ENCODE measurements around the gene DPP6. TPM values are rescaled to one million over a fixed set of nuclear protein-coding genes. Genes with fewer than 3 reads are reported as not detected.

The DPP6 gene
- total and polyA plus RNA-seq, 2 of the 8 experiments (the other 6 are each of a cell fraction or from before 2014, with no cell fraction given): 4.7 to 6.8 TPM

GRCh38 chr7:154347700-154348266 lies 295.6 kb downstream of the DPP6 start:
- no peaks in the 10 kb centered on the region for H3K36me3 ChIP-seq (ENCODE audit: control insufficient read depth in 2 of 4, insufficient read depth in 4 of 4, low read length in 3 of 4)
- H3K4me1 ChIP-seq (replicated peaks in 1 of 4; ENCODE audit: control insufficient read depth in 3 of 4, insufficient read depth in 4 of 4, low read length in 3 of 4): no peaks in the 10 kb centered on the region
- no peak overlapping the region for H3K14ac ChIP-seq (ENCODE audit: insufficient read length)
- no peak overlapping the region for H2BK20ac ChIP-seq (ENCODE audit: low read length)
- no peak overlapping the region for H3K56ac ChIP-seq (replicated peaks; ENCODE audit: insufficient read length, low read depth, low read length)
- ChIA-PET CTCF (ENCODE audit: partially characterized antibody) (interaction anchor here (1.2 kb wide), 1 partner anchor 60 kb away, joined by 3 read pairs; no protein-coding TSS in a partner anchor), POLR2A (ENCODE audit: partially characterized antibody) (no interaction called here)
- H2BK5ac ChIP-seq (ENCODE audit: low read depth, low read length): no peak overlapping the region
- H2BK120ac ChIP-seq (replicated peaks; ENCODE audit: low read depth, low read length): no peak overlapping the region
- no peaks in the 10 kb centered on the region for H3K79me2 ChIP-seq (ENCODE audit: control insufficient read depth in 1 of 2, insufficient read depth in 2 of 2, low read length in 2 of 2)
- no peaks in the 10 kb centered on the region for H3K9me3 ChIP-seq (ENCODE audit: insufficient read depth in 2 of 2, low read depth in 1 of 2, low read length in 1 of 2)
- H3K4me2 ChIP-seq (ENCODE audit: insufficient read depth in 1 of 2, low read depth in 2 of 2, low read length in 2 of 2): no peak overlapping the region
- H2BK15ac ChIP-seq (ENCODE audit: low read length): no peak overlapping the region
- no peak overlapping the region for H2AK5ac ChIP-seq (ENCODE audit: low read depth, low read length)
- no peak overlapping the region for H3K23ac ChIP-seq (ENCODE audit: insufficient read length)
- H2BK12ac ChIP-seq (ENCODE audit: low read depth, low read length): no peak overlapping the region
- no peaks in the 10 kb centered on the region for H4K20me1 ChIP-seq (replicated peaks in 1 of 2; ENCODE audit: control insufficient read depth in 1 of 2, insufficient read depth in 2 of 2, low read length in 2 of 2)
- H3K4me3 ChIP-seq (ENCODE audit: extremely low read depth in 1 of 4, insufficient read depth in 2 of 4, low read depth in 3 of 4, low read length in 4 of 4): no peak overlapping the region
- no peaks in the 10 kb centered on the region for H3K79me1 ChIP-seq (ENCODE audit: low read depth, low read length)
- H4K5ac ChIP-seq (ENCODE audit: insufficient read length, low read depth, low read length): no peak overlapping the region
- H3K27me3 ChIP-seq (replicated peaks in 1 of 4; ENCODE audit: control insufficient read depth in 3 of 4, extremely low read depth in 1 of 4, insufficient read depth in 3 of 4, low read length in 3 of 4): no peaks in the 10 kb centered on the region
- H3K4ac ChIP-seq (replicated peaks; ENCODE audit: insufficient read length, low read depth, low read length): no peak overlapping the region
- H3K23me2 ChIP-seq (ENCODE audit: low read depth, low read length): no peaks in the 10 kb centered on the region
- no peak overlapping the region for H4K91ac ChIP-seq (replicated peaks; ENCODE audit: insufficient read length, low read length)
- no peak overlapping the region for H3K27ac ChIP-seq (ENCODE audit: low read depth, low read length)
- 83% methylated on average over 3 of the region's 3 CpGs; no CpG with 5 or more reads in 1 of the 2 experiments for WGBS, 2 experiments (ENCODE audit: extremely low coverage in 1 of 2, insufficient coverage in 1 of 2, insufficient read length in 1 of 2, insufficient replicate concordance in 2 of 2, low coverage in 1 of 2, low lambda C conversion rate in 2 of 2, missing lambda C conversion rate in 1 of 2)
- no peak overlapping the region for H3K18ac ChIP-seq (ENCODE audit: extremely low read depth, low read length)
- no peak overlapping the region for H4K8ac ChIP-seq (ENCODE audit: extremely low read depth, insufficient read depth, low read length)
- H2AFZ ChIP-seq (ENCODE audit: low read length): no peak overlapping the region
- H3K9ac ChIP-seq (replicated peaks in 1 of 4; ENCODE audit: extremely low read depth in 1 of 4, low read depth in 3 of 4, low read length in 3 of 4): no peak overlapping the region
- DNase-seq (ENCODE audit: low read depth in 1 of 2, low spot score in 2 of 2) (no peak), FAIRE-seq (no peak)
- TF ChIP-seq TCF12 (IDR thresholded peaks at IDR 0.05; ENCODE audit: low read depth, low read length): no peak
- no peak for TF ChIP-seq POU5F1 (IDR thresholded peaks at IDR 0.05; ENCODE audit: low read depth, low read length)
- no peak for TF ChIP-seq RBBP5 (IDR thresholded peaks at IDR 0.05; ENCODE audit: borderline replicate concordance, low read depth, low read length)
- TF ChIP-seq NANOG (IDR thresholded peaks at IDR 0.05; ENCODE audit: insufficient read depth, low read depth, low read length, poor library complexity, severe bottlenecking): no peak
- TF ChIP-seq USF2 (IDR thresholded peaks at IDR 0.05; ENCODE audit: low read length): no peak
- no peak for TF ChIP-seq CBX5 (IDR thresholded peaks at IDR 0.05; ENCODE audit: low read depth, low read length)
- TF ChIP-seq TAF7 (optimal IDR thresholded peaks at IDR 0.05; ENCODE audit: borderline replicate concordance, low read depth, low read length): no peak
- TF ChIP-seq E2F6 (IDR thresholded peaks at IDR 0.05): no peak
- TF ChIP-seq RXRA (IDR thresholded peaks at IDR 0.05; ENCODE audit: insufficient read depth, low read depth, low read length): no peak
- TF ChIP-seq CHD1 (IDR thresholded peaks at IDR 0.05; ENCODE audit: low read depth, low read length): no peak
- no peak for TF ChIP-seq ASH2L (IDR thresholded peaks at IDR 0.05; ENCODE audit: low read length)
- no peak for TF ChIP-seq EZH2 (IDR thresholded peaks at IDR 0.05; ENCODE audit: low read depth, low read length, severe bottlenecking)
